Stomach (tissue), 9 donors: ENCODE data around the gene IL1R2. TPM values are rescaled to one million over a fixed set of nuclear protein-coding genes. Genes with fewer than 3 reads are reported as not detected.

Experiments used
- DNase-seq, 2 donors: peaks; one replicate each; pipeline versions ENCODE4 v3.0.0 to v3.0.0-alpha.2; 2013 to 2019
- H3K27ac ChIP-seq, 5 donors: fragments of 200-600 bp in 4 of 5; sonication (generic) in 4 of 5; one replicate each; pipeline ENCODE4 v1.5.1; 2013 to 2019; ENCODE audit warnings: mild to moderate bottlenecking in 1 of 5, moderate library complexity in 1 of 5
- H3K27me3 ChIP-seq, 3 donors: fragments of 200-600 bp; sonication (generic); one replicate each; pipeline ENCODE4 v1.5.1; 2017 to 2019; ENCODE audit warnings: mixed run types in 1 of 3
- H3K36me3 ChIP-seq, 4 donors: fragments of 200-600 bp; sonication (generic); 1 replicate in 3 of 4; 2 replicates in 1 of 4; pipeline ENCODE4 v1.5.1; 2016 to 2019
- H3K4me1 ChIP-seq, 4 donors: fragments of 200-600 bp; sonication (generic); one replicate each; pipeline ENCODE4 v1.5.1; 2016 to 2019
- H3K4me3 ChIP-seq, 4 donors: fragments of 200-600 bp; sonication (generic) in 3 of 4; one replicate each; pipeline ENCODE4 v1.5.1; 2016 to 2019; ENCODE audit warnings: mild to moderate bottlenecking in 1 of 4
- H3K9me3 ChIP-seq, 4 donors: fragments of 200-600 bp; sonication (generic); one replicate each; pipeline ENCODE4 v1.5.1; 2016 to 2019
- CTCF ChIP-seq, 7 experiments: fragments of 450-650 bp in 4 of 7; fragments of 200-600 bp in 3 of 7; sonication (generic) in 3 of 7; IDR thresholded peaks; one replicate each; pipeline ENCODE4 v1.5.1; 2016 to 2019; ENCODE audit warnings: antibody characterized with exemption in 7 of 7, control low read depth in 2 of 7, mild to moderate bottlenecking in 1 of 7
- EP300 ChIP-seq: sonication (generic); formaldehyde crosslinking; IDR thresholded peaks from one replicate; pipeline ENCODE4 v1.6.1; 2017; ENCODE audit warnings: antibody characterized with exemption
- POLR2A ChIP-seq, 4 donors: fragments of 450-650 bp; IDR thresholded peaks; one replicate each; pipeline ENCODE4 v1.6.1; 2016; ENCODE audit warnings: antibody characterized with exemption in 4 of 4, control low read depth in 2 of 4, mild to moderate bottlenecking in 1 of 4, moderate library complexity in 1 of 4
- POLR2AphosphoS5 ChIP-seq, 3 donors: sonication (generic); formaldehyde crosslinking; IDR thresholded peaks; one replicate each; pipeline ENCODE4 v1.6.1; 2016; ENCODE audit warnings: antibody characterized with exemption in 3 of 3
- WGBS, 5 donors: extraction: QIAGEN DNeasy Blood & Tissue Kit in 3 of 5; methylation state at CpG; one replicate each; pipeline versions ENCODE4 v1.1.5 to v1.1.7; 2013 to 2018; 5-methylcytosine and 5-hydroxymethylcytosine counted together
- intact Hi-C: fragments of 100-400 bp; cut with DNase I; formaldehyde crosslinking; loops from one replicate; pipeline ENCODE4 v1.15.1; 2023; ENCODE audit warnings: low total_unique reads
- polyA plus RNA-seq, 3 donors: library from polyadenylated mRNA; stranded (reverse); fragments of 200-250 nt; gene quantifications; one replicate each; pipeline ENCODE4 v1.2.3, GENCODE V29; 2013
- total RNA-seq, 5 donors: library from RNA; depleted of rRNA; stranded (reverse); fragments of >200 nt; gene quantifications; one replicate each; pipeline versions ENCODE4 v1.1.0 to v1.2.3, GENCODE V29; 2014 to 2016
- donor health status: healthy with polysubstance abuse.
- donor health status: Bipolar disorder and iron deficiency.
- donor health status: healthy.

Gene IL1R2
- total and polyA plus RNA-seq, 8 donors = 2.3 to 111 (median 24.8) TPM

- Histone ChIP-seq H3K4me1 (peaks cover 15 to 22% (median 18%) of the 10 kb centered on the region in 4 donors), H3K36me3 (no peaks in the 10 kb centered on the region), H3K27ac (peak overlapping the region in 2 of 5 donors; percentile 2 to 22), H3K4me3 (no peak overlapping the region), H3K27me3 (no peaks in the 10 kb centered on the region), H3K9me3 (no peaks in the 10 kb centered on the region)
- DNase-seq = no peak
- intact Hi-C loops = no loop called here
- WGBS, 5 donors = 78 to 86% (median 85%) methylated on average over 2 of the region's 2 CpGs
- no peak for TF ChIP-seq EP300
- TF ChIP-seq CTCF (IDR thresholded peaks at IDR 0.05) = no peak
- no peak for TF ChIP-seq POLR2A (IDR thresholded peaks at IDR 0.05)
- no peak for TF ChIP-seq POLR2AphosphoS5 (IDR thresholded peaks at IDR 0.05)
These were observed 81.5 kb downstream of the IL1R2 start for GRCh38 chr2:102073168-102073724.

- intact Hi-C loops = no loop called here
- H3K4me3 ChIP-seq = no peak overlapping the region
- 63 to 85% (median 76%) methylated on average over 6 of the region's 6 CpGs for WGBS, 5 donors
These were observed 82.5 kb downstream of the IL1R2 start for GRCh38 chr2:102074152-102074783.

GRCh38 chr2:102075479-102075878 lies 83.7 kb downstream of the IL1R2 start:
- Histone ChIP-seq H3K9me3 (no peaks in the 10 kb centered on the region), H3K27me3 (no peaks in the 10 kb centered on the region), H3K36me3 (no peaks in the 10 kb centered on the region), H3K27ac (no peak overlapping the region), H3K4me3 (no peak overlapping the region), H3K4me1 (peaks cover 0 to 5% (median 2%) of the 10 kb centered on the region in 4 donors)
- intact Hi-C loops = no loop called here
- DNase-seq = no peak
- 46 to 73% (median 48%) methylated on average over 2 of the region's 2 CpGs for WGBS, 5 donors
- TF ChIP-seq CTCF (IDR thresholded peaks at IDR 0.05) (no peak), POLR2A (IDR thresholded peaks at IDR 0.05) (no peak), EP300 (no peak), POLR2AphosphoS5 (IDR thresholded peaks at IDR 0.05) (no peak)

More at GRCh38 chr2:102074152-102074783, 82.5 kb downstream of the IL1R2 start:
- DNase-seq = no peak
- Histone ChIP-seq H3K27me3 (no peaks in the 10 kb centered on the region), H3K4me1 (peaks cover 11 to 17% (median 12%) of the 10 kb centered on the region in 4 donors), H3K36me3 (no peaks in the 10 kb centered on the region), H3K9me3 (no peaks in the 10 kb centered on the region), H3K27ac (no peak overlapping the region)
- TF ChIP-seq POLR2AphosphoS5 (IDR thresholded peaks at IDR 0.05) (no peak), CTCF (IDR thresholded peaks at IDR 0.05) (no peak), EP300 (no peak), POLR2A (IDR thresholded peaks at IDR 0.05) (no peak)

GRCh38 chr2:102076512-102076911 lies 84.8 kb downstream of the IL1R2 start:
- Histone ChIP-seq H3K4me3 (no peak overlapping the region), H3K27ac (no peak overlapping the region), H3K4me1 (peaks cover 0 to 3% (median 0%) of the 10 kb centered on the region in 4 donors), H3K9me3 (no peaks in the 10 kb centered on the region), H3K36me3 (no peaks in the 10 kb centered on the region), H3K27me3 (no peaks in the 10 kb centered on the region)
- TF ChIP-seq CTCF (IDR thresholded peaks at IDR 0.05) (no peak), POLR2AphosphoS5 (IDR thresholded peaks at IDR 0.05) (no peak), POLR2A (IDR thresholded peaks at IDR 0.05) (no peak), EP300 (no peak)
- DNase-seq = no peak
- intact Hi-C loops = no loop called here

Other genes starting within 250 kb of the IL1R2 start
- 10 to 100 TPM; 17.5 to 67.7 (median 49.1) TPM for gene IL1R1, start 150.8 kb downstream of the IL1R2 start, total RNA-seq
- 100 to 1,000 TPM in 1 of 3 donors, 10 to 100 TPM in 2; 26.5 to 109 (median 75.3) TPM for gene IL1R1, start 150.8 kb downstream of the IL1R2 start, polyA plus RNA-seq
- 1 to 10 TPM in 3 of 5 donors, not detected in 2; 2.2 to 4.3 (median 2.9) TPM for gene IL1RL2, start 195.1 kb downstream of the IL1R2 start, total RNA-seq
- 1 to 10 TPM in 2 of 3 donors, under 1 TPM in 1; 0.61 to 2.6 (median 1.2) TPM for gene IL1RL2, start 195.1 kb downstream of the IL1R2 start, polyA plus RNA-seq